ENCODE measurements around the gene CDC20B. TPM values are rescaled to one million over a fixed set of nuclear protein-coding genes. Genes with fewer than 3 reads are reported as not detected.

The CDC20B gene
- total and polyA plus RNA-seq, 2 experiments from 2014 or later = not detected

DNA sequence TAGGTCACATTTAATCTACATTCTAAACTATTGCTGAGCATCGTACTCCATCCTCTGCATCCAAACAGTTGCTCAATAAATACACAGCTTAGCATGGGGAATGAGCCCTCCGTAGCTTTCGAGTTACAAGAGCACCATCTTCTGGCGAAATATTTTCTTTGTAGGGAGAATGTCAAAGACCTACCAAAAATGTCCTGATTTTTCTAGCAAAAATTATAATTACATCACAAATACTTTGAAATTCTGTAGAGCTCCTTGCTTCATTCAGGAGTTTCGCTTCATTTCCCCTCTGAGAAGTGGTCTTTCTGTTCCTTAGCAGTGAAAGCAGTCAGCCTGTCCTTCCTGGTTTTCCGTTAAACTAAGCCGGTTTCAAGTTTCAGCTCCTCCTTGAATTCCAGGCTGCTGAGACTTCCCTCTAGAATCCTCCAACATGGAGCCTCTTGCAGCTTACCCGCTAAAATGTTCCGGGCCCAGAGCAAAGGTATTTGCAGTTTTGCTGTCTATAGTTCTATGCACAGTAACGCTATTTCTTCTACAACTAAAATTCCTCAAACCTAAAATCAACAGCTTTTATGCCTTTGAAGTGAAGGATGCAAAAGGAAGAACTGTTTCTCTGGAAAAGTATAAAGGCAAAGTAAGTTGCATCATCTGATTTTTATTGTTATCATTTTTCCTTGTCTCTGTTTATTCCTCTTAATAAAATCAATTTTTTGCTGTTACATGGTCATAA, 13.0 kb downstream of the CDC20B start, which contains the start of gene GPX8 (continued):
- TF ChIP-seq, protein P1, sequence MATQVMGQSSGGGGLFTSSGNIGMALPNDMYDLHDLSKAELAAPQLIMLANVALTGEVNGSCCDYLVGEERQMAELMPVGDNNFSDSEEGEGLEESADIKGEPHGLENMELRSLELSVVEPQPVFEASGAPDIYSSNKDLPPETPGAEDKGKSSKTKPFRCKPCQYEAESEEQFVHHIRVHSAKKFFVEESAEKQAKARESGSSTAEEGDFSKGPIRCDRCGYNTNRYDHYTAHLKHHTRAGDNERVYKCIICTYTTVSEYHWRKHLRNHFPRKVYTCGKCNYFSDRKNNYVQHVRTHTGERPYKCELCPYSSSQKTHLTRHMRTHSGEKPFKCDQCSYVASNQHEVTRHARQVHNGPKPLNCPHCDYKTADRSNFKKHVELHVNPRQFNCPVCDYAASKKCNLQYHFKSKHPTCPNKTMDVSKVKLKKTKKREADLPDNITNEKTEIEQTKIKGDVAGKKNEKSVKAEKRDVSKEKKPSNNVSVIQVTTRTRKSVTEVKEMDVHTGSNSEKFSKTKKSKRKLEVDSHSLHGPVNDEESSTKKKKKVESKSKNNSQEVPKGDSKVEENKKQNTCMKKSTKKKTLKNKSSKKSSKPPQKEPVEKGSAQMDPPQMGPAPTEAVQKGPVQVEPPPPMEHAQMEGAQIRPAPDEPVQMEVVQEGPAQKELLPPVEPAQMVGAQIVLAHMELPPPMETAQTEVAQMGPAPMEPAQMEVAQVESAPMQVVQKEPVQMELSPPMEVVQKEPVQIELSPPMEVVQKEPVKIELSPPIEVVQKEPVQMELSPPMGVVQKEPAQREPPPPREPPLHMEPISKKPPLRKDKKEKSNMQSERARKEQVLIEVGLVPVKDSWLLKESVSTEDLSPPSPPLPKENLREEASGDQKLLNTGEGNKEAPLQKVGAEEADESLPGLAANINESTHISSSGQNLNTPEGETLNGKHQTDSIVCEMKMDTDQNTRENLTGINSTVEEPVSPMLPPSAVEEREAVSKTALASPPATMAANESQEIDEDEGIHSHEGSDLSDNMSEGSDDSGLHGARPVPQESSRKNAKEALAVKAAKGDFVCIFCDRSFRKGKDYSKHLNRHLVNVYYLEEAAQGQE (IDR thresholded peaks at IDR 0.05; ENCODE audit: unreplicated experiment) = no peak
- peak; percentile 87 for TF ChIP-seq POLR2AphosphoS5 (IDR thresholded peaks at IDR 0.05; ENCODE audit: low read depth)

DNA sequence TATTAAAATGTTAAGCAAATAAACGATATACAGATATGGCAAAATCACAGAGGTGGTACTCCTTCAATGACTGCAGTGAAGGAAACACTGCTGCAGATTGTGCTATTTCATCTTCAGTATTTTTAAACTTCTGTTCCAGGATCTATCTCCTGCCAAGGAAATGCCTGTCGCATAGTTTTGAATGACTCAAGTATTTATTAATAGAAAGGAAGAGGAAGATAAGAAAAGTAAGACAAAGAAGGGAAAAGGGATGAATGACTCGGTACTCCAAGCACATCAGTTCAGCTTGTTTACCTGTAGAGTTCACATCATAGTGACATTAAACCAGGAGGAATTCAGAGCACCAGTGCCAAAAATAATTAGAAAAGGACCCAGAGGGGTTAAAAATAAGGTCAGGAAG, 18.1 kb downstream of the CDC20B start:
- Histone ChIP-seq H3K4me1 (ENCODE audit: insufficient read depth) (no peaks in the 10 kb centered on the region), H3K27me3 (ENCODE audit: insufficient read depth) (no peaks in the 10 kb centered on the region), H4K20me1 (replicated peaks; ENCODE audit: insufficient read depth) (no peaks in the 10 kb centered on the region), H3K9me2 (ENCODE audit: insufficient read depth) (no peaks in the 10 kb centered on the region), H3K36me3 (ENCODE audit: insufficient read depth) (no peaks in the 10 kb centered on the region), H3K4me3 (no peak overlapping the region), H3K79me2 (replicated peaks; ENCODE audit: insufficient read depth) (no peaks in the 10 kb centered on the region), H3K4me2 (no peak overlapping the region), H3K27ac (ENCODE audit: low read depth) (no peak overlapping the region), H3F3A (replicated peaks; ENCODE audit: low read depth) (no peaks in the 10 kb centered on the region), H2AFZ (peak overlapping the region; percentile 9; the same call in 1 of the 2 replicates)
- no peaks in the 10 kb centered on the region for H3K36me3 Mint-ChIP-seq (ENCODE audit: low read depth)
- ATAC-seq (no peak), DNase-seq (ENCODE audit: low spot score) (no peak)
- H3K4me3 Mint-ChIP-seq = no peak overlapping the region
- no peak for TF ChIP-seq ZNF114 (CRISPR knock-in tag; IDR thresholded peaks at IDR 0.05)
- no peak for TF ChIP-seq CREB1 (CRISPR knock-in tag; IDR thresholded peaks at IDR 0.05; ENCODE audit: low read depth)
- no peak for TF ChIP-seq POLR2AphosphoS5 (IDR thresholded peaks at IDR 0.05; ENCODE audit: low read depth)
- TF ChIP-seq, protein P1 (IDR thresholded peaks at IDR 0.05; ENCODE audit: unreplicated experiment) = no peak
- TF ChIP-seq JUNB (IDR thresholded peaks at IDR 0.05; ENCODE audit: unreplicated experiment) = no peak
- no peak for TF ChIP-seq STAT1 (IDR thresholded peaks at IDR 0.05; ENCODE audit: unreplicated experiment)
- TF ChIP-seq, protein P2, sequence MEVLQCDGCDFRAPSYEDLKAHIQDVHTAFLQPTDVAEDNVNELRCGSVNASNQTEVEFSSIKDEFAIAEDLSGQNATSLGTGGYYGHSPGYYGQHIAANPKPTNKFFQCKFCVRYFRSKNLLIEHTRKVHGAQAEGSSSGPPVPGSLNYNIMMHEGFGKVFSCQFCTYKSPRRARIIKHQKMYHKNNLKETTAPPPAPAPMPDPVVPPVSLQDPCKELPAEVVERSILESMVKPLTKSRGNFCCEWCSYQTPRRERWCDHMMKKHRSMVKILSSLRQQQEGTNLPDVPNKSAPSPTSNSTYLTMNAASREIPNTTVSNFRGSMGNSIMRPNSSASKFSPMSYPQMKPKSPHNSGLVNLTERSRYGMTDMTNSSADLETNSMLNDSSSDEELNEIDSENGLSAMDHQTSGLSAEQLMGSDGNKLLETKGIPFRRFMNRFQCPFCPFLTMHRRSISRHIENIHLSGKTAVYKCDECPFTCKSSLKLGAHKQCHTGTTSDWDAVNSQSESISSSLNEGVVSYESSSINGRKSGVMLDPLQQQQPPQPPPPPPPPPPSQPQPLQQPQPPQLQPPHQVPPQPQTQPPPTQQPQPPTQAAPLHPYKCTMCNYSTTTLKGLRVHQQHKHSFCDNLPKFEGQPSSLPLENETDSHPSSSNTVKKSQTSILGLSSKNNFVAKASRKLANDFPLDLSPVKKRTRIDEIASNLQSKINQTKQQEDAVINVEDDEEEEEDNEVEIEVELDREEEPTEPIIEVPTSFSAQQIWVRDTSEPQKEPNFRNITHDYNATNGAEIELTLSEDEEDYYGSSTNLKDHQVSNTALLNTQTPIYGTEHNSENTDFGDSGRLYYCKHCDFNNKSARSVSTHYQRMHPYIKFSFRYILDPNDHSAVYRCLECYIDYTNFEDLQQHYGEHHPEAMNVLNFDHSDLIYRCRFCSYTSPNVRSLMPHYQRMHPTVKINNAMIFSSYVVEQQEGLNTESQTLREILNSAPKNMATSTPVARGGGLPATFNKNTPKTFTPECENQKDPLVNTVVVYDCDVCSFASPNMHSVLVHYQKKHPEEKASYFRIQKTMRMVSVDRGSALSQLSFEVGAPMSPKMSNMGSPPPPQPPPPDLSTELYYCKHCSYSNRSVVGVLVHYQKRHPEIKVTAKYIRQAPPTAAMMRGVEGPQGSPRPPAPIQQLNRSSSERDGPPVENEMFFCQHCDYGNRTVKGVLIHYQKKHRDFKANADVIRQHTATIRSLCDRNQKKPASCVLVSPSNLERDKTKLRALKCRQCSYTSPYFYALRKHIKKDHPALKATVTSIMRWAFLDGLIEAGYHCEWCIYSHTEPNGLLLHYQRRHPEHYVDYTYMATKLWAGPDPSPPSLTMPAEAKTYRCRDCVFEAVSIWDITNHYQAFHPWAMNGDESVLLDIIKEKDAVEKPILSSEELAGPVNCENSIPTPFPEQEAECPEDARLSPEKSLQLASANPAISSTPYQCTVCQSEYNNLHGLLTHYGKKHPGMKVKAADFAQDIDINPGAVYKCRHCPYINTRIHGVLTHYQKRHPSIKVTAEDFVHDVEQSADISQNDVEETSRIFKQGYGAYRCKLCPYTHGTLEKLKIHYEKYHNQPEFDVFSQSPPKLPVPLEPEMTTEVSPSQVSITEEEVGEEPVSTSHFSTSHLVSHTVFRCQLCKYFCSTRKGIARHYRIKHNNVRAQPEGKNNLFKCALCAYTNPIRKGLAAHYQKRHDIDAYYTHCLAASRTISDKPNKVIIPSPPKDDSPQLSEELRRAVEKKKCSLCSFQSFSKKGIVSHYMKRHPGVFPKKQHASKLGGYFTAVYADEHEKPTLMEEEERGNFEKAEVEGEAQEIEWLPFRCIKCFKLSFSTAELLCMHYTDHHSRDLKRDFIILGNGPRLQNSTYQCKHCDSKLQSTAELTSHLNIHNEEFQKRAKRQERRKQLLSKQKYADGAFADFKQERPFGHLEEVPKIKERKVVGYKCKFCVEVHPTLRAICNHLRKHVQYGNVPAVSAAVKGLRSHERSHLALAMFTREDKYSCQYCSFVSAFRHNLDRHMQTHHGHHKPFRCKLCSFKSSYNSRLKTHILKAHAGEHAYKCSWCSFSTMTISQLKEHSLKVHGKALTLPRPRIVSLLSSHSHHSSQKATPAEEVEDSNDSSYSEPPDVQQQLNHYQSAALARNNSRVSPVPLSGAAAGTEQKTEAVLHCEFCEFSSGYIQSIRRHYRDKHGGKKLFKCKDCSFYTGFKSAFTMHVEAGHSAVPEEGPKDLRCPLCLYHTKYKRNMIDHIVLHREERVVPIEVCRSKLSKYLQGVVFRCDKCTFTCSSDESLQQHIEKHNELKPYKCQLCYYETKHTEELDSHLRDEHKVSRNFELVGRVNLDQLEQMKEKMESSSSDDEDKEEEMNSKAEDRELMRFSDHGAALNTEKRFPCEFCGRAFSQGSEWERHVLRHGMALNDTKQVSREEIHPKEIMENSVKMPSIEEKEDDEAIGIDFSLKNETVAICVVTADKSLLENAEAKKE (CRISPR knock-in tag; IDR thresholded peaks at IDR 0.05) = no peak
- no peak for TF ChIP-seq NANOG (IDR thresholded peaks at IDR 0.05; ENCODE audit: borderline replicate concordance)
- H3K4me1 Mint-ChIP-seq = no peaks in the 10 kb centered on the region
- H3K9me3 Mint-ChIP-seq = peaks cover 2% of the 10 kb centered on the region; the same call in 2 of the 3 replicates
- no peak overlapping the region for H3K27ac Mint-ChIP-seq
- peaks cover 2% of the 10 kb centered on the region for H3K27me3 Mint-ChIP-seq (ENCODE audit: insufficient read depth, low read depth, poor library complexity)
